OCI-LY3 (cell line): Measurements from ENCODE around the gene FGD2.

Experiments used
- EZH2phosphoT487 ChIP-seq: fragments of 200-600 bp; shearing (Covaris generic); IDR thresholded peaks from 2 replicates; pipeline ENCODE4 v1.6.1; 2018; ENCODE audit warnings: antibody characterized with exemption, mixed run types, low read depth
- TF ChIP-seq, protein P1 (sequence below): fragments of 200-600, 300-600 bp; sonication (generic); IDR thresholded peaks from 2 replicates; pipeline ENCODE4 v1.5.1; 2014; ENCODE audit warnings: antibody characterized with exemption, low read length, low read depth

GRCh38 chr6:36976509-36976908, 28.9 kb upstream of the FGD2 start:
- TF ChIP-seq, protein P1, sequence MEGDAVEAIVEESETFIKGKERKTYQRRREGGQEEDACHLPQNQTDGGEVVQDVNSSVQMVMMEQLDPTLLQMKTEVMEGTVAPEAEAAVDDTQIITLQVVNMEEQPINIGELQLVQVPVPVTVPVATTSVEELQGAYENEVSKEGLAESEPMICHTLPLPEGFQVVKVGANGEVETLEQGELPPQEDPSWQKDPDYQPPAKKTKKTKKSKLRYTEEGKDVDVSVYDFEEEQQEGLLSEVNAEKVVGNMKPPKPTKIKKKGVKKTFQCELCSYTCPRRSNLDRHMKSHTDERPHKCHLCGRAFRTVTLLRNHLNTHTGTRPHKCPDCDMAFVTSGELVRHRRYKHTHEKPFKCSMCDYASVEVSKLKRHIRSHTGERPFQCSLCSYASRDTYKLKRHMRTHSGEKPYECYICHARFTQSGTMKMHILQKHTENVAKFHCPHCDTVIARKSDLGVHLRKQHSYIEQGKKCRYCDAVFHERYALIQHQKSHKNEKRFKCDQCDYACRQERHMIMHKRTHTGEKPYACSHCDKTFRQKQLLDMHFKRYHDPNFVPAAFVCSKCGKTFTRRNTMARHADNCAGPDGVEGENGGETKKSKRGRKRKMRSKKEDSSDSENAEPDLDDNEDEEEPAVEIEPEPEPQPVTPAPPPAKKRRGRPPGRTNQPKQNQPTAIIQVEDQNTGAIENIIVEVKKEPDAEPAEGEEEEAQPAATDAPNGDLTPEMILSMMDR, result no peak
- TF ChIP-seq EZH2phosphoT487, result no peak
